GM23338 (cell line): ENCODE results near the gene DNA2. TPM values are rescaled to one million over a fixed set of nuclear protein-coding genes. Genes with fewer than 3 reads are reported as not detected.

Source experiments
- ATAC-seq: fragments of 200-7000 bp; cut with Tn5 transposase; 3 replicates; pipeline ENCODE4 v1.9.1; 2020
- DNase-seq: peaks from one replicate; pipeline ENCODE4 v3.0.0-alpha.2; 2015; ENCODE audit warnings: low spot score
- H2AFZ ChIP-seq: fragments of 200-600 bp; sonication (generic); 2 replicates; pipeline ENCODE4 v1.8.0; 2016; ENCODE audit warnings: antibody characterized with exemption, mild to moderate bottlenecking, moderate library complexity
- H3F3A ChIP-seq: fragments of 200-600 bp; sonication (generic); replicated peaks from 2 replicates; pipeline ENCODE4 v1.8.0; 2017; ENCODE audit warnings: antibody characterized with exemption, mixed run types, low read depth
- H3K27ac ChIP-seq: fragments of 200-600 bp; sonication (generic); 2 replicates; pipeline ENCODE4 v1.6.1; 2016; ENCODE audit warnings: low read depth
- H3K27me3 ChIP-seq: fragments of 200-600 bp; sonication (generic); 2 replicates; pipeline ENCODE4 v1.8.0; 2016; ENCODE audit warnings: mild to moderate bottlenecking, mixed run types, moderate library complexity; ENCODE audit not compliant: insufficient read depth
- H3K36me3 ChIP-seq: fragments of 200-600 bp; sonication (generic); 2 replicates; pipeline ENCODE4 v1.8.0; 2016; ENCODE audit warnings: mild to moderate bottlenecking; ENCODE audit not compliant: insufficient read depth
- H3K4me1 ChIP-seq: fragments of 200-600 bp; sonication (generic); 2 replicates; pipeline ENCODE4 v1.8.0; 2016; ENCODE audit warnings: mild to moderate bottlenecking, moderate library complexity; ENCODE audit not compliant: insufficient read depth
- H3K4me2 ChIP-seq: fragments of 200-600 bp; sonication (generic); 2 replicates; pipeline ENCODE4 v1.7.1; 2017; ENCODE audit warnings: mixed run types
- H3K4me3 ChIP-seq: fragments of 200-600 bp; sonication (generic); 2 replicates; pipeline ENCODE4 v1.6.1; 2016; ENCODE audit warnings: mixed run types
- H3K79me2 ChIP-seq: fragments of 200-600 bp; sonication (generic); replicated peaks from 2 replicates; pipeline ENCODE4 v1.8.0; 2017; ENCODE audit warnings: mild to moderate bottlenecking; ENCODE audit not compliant: insufficient read depth
- H3K9me2 ChIP-seq: fragments of 200-600 bp; sonication (generic); 2 replicates; pipeline ENCODE4 v1.8.0; 2017; ENCODE audit not compliant: insufficient read depth
- H4K20me1 ChIP-seq: fragments of 200-600 bp; sonication (generic); replicated peaks from 2 replicates; pipeline ENCODE4 v1.8.0; 2017; ENCODE audit warnings: mild to moderate bottlenecking; ENCODE audit not compliant: insufficient read depth
- H3K27ac Mint-ChIP-seq: 2 replicates; pipeline ENCODE4 v1.8.0; 2020; ENCODE audit warnings: inconsistent platforms, mild to moderate bottlenecking, moderate library complexity, mixed read lengths
- H3K27me3 Mint-ChIP-seq: 3 replicates; pipeline ENCODE4 v1.8.0; 2022; ENCODE audit warnings: low read depth, mild to moderate bottlenecking, moderate library complexity, mixed read lengths, inconsistent platforms; ENCODE audit not compliant: insufficient read depth, poor library complexity
- H3K36me3 Mint-ChIP-seq: 3 replicates; pipeline ENCODE4 v1.8.0; 2021; ENCODE audit warnings: low read depth, mild to moderate bottlenecking, inconsistent platforms, moderate library complexity, mixed read lengths
- H3K4me1 Mint-ChIP-seq: 3 replicates; pipeline ENCODE4 v1.8.0; 2020; ENCODE audit warnings: mild to moderate bottlenecking, inconsistent platforms, mixed read lengths
- H3K4me3 Mint-ChIP-seq: 3 replicates; pipeline ENCODE4 v1.8.0; 2021; ENCODE audit warnings: moderate library complexity, mild to moderate bottlenecking, inconsistent platforms, mixed read lengths
- H3K9me3 Mint-ChIP-seq: 3 replicates; pipeline ENCODE4 v1.8.0; 2020; ENCODE audit warnings: moderate library complexity, mild to moderate bottlenecking, inconsistent platforms, mixed read lengths
- CREB1 ChIP-seq: fragments of 250-450 bp; sonication (Bioruptor Pico); IDR thresholded peaks from 2 replicates; pipeline ENCODE4 v1.5.0; 2020; ENCODE audit warnings: low read depth, mild to moderate bottlenecking, moderate library complexity
- EZH2 ChIP-seq: fragments of 200-600 bp; sonication (generic); IDR thresholded peaks from one replicate; pipeline ENCODE4 v1.8.0; 2017; ENCODE audit warnings: antibody characterized with exemption, mild to moderate bottlenecking, low read depth; ENCODE audit not compliant: unreplicated experiment
- EZH2phosphoT487 ChIP-seq: fragments of 200-600 bp; sonication (generic); IDR thresholded peaks from one replicate; pipeline ENCODE4 v1.8.1; 2018; ENCODE audit warnings: antibody characterized with exemption; ENCODE audit not compliant: unreplicated experiment
- JUNB ChIP-seq: IDR thresholded peaks from one replicate; pipeline ENCODE4 v1.6.1; 2016; ENCODE audit warnings: antibody characterized with exemption; ENCODE audit not compliant: unreplicated experiment
- NANOG ChIP-seq: IDR thresholded peaks from 2 replicates; pipeline ENCODE4 v1.6.1; 2016; ENCODE audit warnings: antibody characterized with exemption, borderline replicate concordance
- POLR2AphosphoS5 ChIP-seq: IDR thresholded peaks from 2 replicates; pipeline ENCODE4 v1.6.1; 2016; ENCODE audit warnings: antibody characterized with exemption, low read depth
- STAT1 ChIP-seq: IDR thresholded peaks from one replicate; pipeline ENCODE4 v1.6.1; 2016; ENCODE audit warnings: antibody characterized with exemption; ENCODE audit not compliant: unreplicated experiment
- ZNF114 ChIP-seq: fragments of 250-450 bp; sonication (Bioruptor Pico); IDR thresholded peaks from 2 replicates; pipeline ENCODE4 v1.5.0; 2020; ENCODE audit warnings: mild to moderate bottlenecking, moderate library complexity
- ZNF331 ChIP-seq: fragments of 250-450 bp; sonication (Bioruptor Pico); IDR thresholded peaks from 2 replicates; pipeline ENCODE4 v1.5.0; 2020; ENCODE audit warnings: low read depth, mild to moderate bottlenecking, moderate library complexity
- polyA plus RNA-seq: library from polyadenylated mRNA; unstranded; fragments of >200 nt; fragmentation: Nextera tagmentation; extraction: Ambion mirVana; gene quantifications from 2 replicates; pipeline ENCODE4 v1.2.1, GENCODE V29; 2016
- total RNA-seq: library from RNA; depleted of rRNA; stranded (reverse); fragments of >200 nt; shearing (Covaris generic); gene quantifications from 2 replicates; pipeline ENCODE4 v1.2.3, GENCODE V29; 2014
- TF ChIP-seq, protein P1 (sequence below), 2 experiments: fragments of 200-600 bp in 1 of 2; sonication (generic) in 1 of 2; conservative IDR thresholded peaks; 2 replicates each; pipeline versions ENCODE4 v1.5.1 to v1.6.1; 2016 to 2017; ENCODE audit warnings: antibody characterized with exemption in 2 of 2, low read depth in 2 of 2, mild to moderate bottlenecking in 2 of 2, moderate library complexity in 1 of 2
- TF ChIP-seq, protein P2 (sequence below): IDR thresholded peaks from 2 replicates; pipeline ENCODE4 v1.6.1; 2016; ENCODE audit warnings: antibody characterized with exemption
- TF ChIP-seq, protein P3 (sequence below): fragments of 250-450 bp; sonication (Bioruptor Pico); IDR thresholded peaks from 2 replicates; pipeline ENCODE4 v1.5.0; 2020; ENCODE audit warnings: mild to moderate bottlenecking, moderate library complexity
- TF ChIP-seq, protein P4 (sequence below): IDR thresholded peaks from one replicate; pipeline ENCODE4 v1.6.1; 2018; ENCODE audit warnings: antibody characterized with exemption; ENCODE audit not compliant: unreplicated experiment

The DNA2 gene
- total and polyA plus RNA-seq, 2 experiments from 2014 or later = 25.6 to 49.3 TPM

DNA sequence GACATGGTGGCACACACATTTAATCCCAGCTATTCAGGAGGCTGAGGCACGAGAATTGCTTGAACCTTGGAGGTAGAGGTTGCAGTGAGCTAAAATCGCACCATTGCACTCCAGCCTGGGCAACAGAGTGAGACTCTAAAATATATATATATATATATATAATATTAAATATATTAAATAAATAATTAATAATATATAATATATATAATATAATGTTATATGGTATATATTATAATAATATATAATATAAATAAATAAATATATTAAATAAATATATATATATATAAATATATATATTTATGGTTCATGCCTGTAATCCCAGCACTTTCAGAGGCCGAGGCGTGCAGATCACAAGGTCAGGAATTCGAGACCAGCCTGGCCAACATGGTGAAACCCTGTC is 105.2 kb downstream of the DNA2 start:
- ATAC-seq = no peak
- Mint-ChIP-seq H3K36me3 (peaks cover 22% of the 10 kb centered on the region), H3K4me1 (no peaks in the 10 kb centered on the region), H3K27me3 (peaks cover 4% of the 10 kb centered on the region), H3K27ac (no peak overlapping the region), H3K9me3 (peaks cover 8% of the 10 kb centered on the region; the same call in 2 of the 3 replicates), H3K4me3 (no peak overlapping the region)
- Histone ChIP-seq H3K4me2 (no peak overlapping the region), H3F3A (no peaks in the 10 kb centered on the region), H3K79me2 (no peaks in the 10 kb centered on the region), H3K36me3 (peaks cover 9% of the 10 kb centered on the region; the same call in 1 of the 2 replicates), H3K9me2 (no peaks in the 10 kb centered on the region), H2AFZ (no peak overlapping the region), H3K27ac (no peak overlapping the region), H4K20me1 (no peaks in the 10 kb centered on the region), H3K4me3 (no peak overlapping the region), H3K27me3 (no peaks in the 10 kb centered on the region), H3K4me1 (no peaks in the 10 kb centered on the region)
- DNase-seq = no peak
- TF ChIP-seq ZNF114 (CRISPR knock-in tag) = no peak
- no peak for TF ChIP-seq STAT1
- no peak for TF ChIP-seq JUNB
- TF ChIP-seq NANOG = no peak
- TF ChIP-seq, protein P1, sequence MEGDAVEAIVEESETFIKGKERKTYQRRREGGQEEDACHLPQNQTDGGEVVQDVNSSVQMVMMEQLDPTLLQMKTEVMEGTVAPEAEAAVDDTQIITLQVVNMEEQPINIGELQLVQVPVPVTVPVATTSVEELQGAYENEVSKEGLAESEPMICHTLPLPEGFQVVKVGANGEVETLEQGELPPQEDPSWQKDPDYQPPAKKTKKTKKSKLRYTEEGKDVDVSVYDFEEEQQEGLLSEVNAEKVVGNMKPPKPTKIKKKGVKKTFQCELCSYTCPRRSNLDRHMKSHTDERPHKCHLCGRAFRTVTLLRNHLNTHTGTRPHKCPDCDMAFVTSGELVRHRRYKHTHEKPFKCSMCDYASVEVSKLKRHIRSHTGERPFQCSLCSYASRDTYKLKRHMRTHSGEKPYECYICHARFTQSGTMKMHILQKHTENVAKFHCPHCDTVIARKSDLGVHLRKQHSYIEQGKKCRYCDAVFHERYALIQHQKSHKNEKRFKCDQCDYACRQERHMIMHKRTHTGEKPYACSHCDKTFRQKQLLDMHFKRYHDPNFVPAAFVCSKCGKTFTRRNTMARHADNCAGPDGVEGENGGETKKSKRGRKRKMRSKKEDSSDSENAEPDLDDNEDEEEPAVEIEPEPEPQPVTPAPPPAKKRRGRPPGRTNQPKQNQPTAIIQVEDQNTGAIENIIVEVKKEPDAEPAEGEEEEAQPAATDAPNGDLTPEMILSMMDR (conservative IDR thresholded peaks at IDR 0.05; ENCODE audit: low read depth in 2 of 2) = no peak
- TF ChIP-seq, protein P2, sequence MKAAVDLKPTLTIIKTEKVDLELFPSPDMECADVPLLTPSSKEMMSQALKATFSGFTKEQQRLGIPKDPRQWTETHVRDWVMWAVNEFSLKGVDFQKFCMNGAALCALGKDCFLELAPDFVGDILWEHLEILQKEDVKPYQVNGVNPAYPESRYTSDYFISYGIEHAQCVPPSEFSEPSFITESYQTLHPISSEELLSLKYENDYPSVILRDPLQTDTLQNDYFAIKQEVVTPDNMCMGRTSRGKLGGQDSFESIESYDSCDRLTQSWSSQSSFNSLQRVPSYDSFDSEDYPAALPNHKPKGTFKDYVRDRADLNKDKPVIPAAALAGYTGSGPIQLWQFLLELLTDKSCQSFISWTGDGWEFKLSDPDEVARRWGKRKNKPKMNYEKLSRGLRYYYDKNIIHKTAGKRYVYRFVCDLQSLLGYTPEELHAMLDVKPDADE = no peak
- TF ChIP-seq ZNF331 = no peak
- TF ChIP-seq CREB1 (CRISPR knock-in tag) = no peak
- TF ChIP-seq POLR2AphosphoS5 = no peak
- no peak for TF ChIP-seq EZH2
- no peak for TF ChIP-seq EZH2phosphoT487
- TF ChIP-seq, protein P3, sequence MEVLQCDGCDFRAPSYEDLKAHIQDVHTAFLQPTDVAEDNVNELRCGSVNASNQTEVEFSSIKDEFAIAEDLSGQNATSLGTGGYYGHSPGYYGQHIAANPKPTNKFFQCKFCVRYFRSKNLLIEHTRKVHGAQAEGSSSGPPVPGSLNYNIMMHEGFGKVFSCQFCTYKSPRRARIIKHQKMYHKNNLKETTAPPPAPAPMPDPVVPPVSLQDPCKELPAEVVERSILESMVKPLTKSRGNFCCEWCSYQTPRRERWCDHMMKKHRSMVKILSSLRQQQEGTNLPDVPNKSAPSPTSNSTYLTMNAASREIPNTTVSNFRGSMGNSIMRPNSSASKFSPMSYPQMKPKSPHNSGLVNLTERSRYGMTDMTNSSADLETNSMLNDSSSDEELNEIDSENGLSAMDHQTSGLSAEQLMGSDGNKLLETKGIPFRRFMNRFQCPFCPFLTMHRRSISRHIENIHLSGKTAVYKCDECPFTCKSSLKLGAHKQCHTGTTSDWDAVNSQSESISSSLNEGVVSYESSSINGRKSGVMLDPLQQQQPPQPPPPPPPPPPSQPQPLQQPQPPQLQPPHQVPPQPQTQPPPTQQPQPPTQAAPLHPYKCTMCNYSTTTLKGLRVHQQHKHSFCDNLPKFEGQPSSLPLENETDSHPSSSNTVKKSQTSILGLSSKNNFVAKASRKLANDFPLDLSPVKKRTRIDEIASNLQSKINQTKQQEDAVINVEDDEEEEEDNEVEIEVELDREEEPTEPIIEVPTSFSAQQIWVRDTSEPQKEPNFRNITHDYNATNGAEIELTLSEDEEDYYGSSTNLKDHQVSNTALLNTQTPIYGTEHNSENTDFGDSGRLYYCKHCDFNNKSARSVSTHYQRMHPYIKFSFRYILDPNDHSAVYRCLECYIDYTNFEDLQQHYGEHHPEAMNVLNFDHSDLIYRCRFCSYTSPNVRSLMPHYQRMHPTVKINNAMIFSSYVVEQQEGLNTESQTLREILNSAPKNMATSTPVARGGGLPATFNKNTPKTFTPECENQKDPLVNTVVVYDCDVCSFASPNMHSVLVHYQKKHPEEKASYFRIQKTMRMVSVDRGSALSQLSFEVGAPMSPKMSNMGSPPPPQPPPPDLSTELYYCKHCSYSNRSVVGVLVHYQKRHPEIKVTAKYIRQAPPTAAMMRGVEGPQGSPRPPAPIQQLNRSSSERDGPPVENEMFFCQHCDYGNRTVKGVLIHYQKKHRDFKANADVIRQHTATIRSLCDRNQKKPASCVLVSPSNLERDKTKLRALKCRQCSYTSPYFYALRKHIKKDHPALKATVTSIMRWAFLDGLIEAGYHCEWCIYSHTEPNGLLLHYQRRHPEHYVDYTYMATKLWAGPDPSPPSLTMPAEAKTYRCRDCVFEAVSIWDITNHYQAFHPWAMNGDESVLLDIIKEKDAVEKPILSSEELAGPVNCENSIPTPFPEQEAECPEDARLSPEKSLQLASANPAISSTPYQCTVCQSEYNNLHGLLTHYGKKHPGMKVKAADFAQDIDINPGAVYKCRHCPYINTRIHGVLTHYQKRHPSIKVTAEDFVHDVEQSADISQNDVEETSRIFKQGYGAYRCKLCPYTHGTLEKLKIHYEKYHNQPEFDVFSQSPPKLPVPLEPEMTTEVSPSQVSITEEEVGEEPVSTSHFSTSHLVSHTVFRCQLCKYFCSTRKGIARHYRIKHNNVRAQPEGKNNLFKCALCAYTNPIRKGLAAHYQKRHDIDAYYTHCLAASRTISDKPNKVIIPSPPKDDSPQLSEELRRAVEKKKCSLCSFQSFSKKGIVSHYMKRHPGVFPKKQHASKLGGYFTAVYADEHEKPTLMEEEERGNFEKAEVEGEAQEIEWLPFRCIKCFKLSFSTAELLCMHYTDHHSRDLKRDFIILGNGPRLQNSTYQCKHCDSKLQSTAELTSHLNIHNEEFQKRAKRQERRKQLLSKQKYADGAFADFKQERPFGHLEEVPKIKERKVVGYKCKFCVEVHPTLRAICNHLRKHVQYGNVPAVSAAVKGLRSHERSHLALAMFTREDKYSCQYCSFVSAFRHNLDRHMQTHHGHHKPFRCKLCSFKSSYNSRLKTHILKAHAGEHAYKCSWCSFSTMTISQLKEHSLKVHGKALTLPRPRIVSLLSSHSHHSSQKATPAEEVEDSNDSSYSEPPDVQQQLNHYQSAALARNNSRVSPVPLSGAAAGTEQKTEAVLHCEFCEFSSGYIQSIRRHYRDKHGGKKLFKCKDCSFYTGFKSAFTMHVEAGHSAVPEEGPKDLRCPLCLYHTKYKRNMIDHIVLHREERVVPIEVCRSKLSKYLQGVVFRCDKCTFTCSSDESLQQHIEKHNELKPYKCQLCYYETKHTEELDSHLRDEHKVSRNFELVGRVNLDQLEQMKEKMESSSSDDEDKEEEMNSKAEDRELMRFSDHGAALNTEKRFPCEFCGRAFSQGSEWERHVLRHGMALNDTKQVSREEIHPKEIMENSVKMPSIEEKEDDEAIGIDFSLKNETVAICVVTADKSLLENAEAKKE (CRISPR knock-in tag) = no peak
- TF ChIP-seq, protein P4, sequence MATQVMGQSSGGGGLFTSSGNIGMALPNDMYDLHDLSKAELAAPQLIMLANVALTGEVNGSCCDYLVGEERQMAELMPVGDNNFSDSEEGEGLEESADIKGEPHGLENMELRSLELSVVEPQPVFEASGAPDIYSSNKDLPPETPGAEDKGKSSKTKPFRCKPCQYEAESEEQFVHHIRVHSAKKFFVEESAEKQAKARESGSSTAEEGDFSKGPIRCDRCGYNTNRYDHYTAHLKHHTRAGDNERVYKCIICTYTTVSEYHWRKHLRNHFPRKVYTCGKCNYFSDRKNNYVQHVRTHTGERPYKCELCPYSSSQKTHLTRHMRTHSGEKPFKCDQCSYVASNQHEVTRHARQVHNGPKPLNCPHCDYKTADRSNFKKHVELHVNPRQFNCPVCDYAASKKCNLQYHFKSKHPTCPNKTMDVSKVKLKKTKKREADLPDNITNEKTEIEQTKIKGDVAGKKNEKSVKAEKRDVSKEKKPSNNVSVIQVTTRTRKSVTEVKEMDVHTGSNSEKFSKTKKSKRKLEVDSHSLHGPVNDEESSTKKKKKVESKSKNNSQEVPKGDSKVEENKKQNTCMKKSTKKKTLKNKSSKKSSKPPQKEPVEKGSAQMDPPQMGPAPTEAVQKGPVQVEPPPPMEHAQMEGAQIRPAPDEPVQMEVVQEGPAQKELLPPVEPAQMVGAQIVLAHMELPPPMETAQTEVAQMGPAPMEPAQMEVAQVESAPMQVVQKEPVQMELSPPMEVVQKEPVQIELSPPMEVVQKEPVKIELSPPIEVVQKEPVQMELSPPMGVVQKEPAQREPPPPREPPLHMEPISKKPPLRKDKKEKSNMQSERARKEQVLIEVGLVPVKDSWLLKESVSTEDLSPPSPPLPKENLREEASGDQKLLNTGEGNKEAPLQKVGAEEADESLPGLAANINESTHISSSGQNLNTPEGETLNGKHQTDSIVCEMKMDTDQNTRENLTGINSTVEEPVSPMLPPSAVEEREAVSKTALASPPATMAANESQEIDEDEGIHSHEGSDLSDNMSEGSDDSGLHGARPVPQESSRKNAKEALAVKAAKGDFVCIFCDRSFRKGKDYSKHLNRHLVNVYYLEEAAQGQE = no peak
